Esophagus (tissue), 2 donors: Measurements from ENCODE around the gene KCNN3. TPM values are rescaled to one million over a fixed set of nuclear protein-coding genes. Genes with fewer than 3 reads are reported as not detected.

Source experiments
- H3K27ac ChIP-seq, 2 donors: one replicate each; pipeline ENCODE4 v1.5.1; 2013; ENCODE audit warnings: low read depth in 2 of 2, mild to moderate bottlenecking in 2 of 2, inconsistent platforms in 1 of 2, low read length in 1 of 2, moderate library complexity in 1 of 2
- H3K27me3 ChIP-seq, 2 donors: one replicate each; pipeline ENCODE4 v1.6.1; 2013; ENCODE audit warnings: low read length in 2 of 2, control low read depth in 1 of 2, mild to moderate bottlenecking in 1 of 2; ENCODE audit not compliant: insufficient read depth in 2 of 2, control insufficient read depth in 1 of 2
- H3K36me3 ChIP-seq, 2 donors: one replicate each; pipeline ENCODE4 v1.6.1; 2013; ENCODE audit warnings: low read length in 1 of 2; ENCODE audit not compliant: control insufficient read depth in 2 of 2, insufficient read depth in 2 of 2
- H3K4me1 ChIP-seq, 2 donors: one replicate each; pipeline ENCODE4 v1.6.1; 2013; ENCODE audit warnings: low read length in 1 of 2; ENCODE audit not compliant: control insufficient read depth in 2 of 2, insufficient read depth in 2 of 2
- H3K4me3 ChIP-seq, 2 donors: one replicate each; pipeline ENCODE4 v1.5.1; 2013; ENCODE audit warnings: low read length in 2 of 2, mild to moderate bottlenecking in 2 of 2, low read depth in 1 of 2, moderate library complexity in 1 of 2
- H3K9me3 ChIP-seq, 2 donors: one replicate each; pipeline ENCODE4 v1.6.1; 2013; ENCODE audit warnings: mild to moderate bottlenecking in 2 of 2, low read depth in 1 of 2, low read length in 1 of 2, moderate library complexity in 1 of 2; ENCODE audit not compliant: control insufficient read depth in 2 of 2, insufficient read depth in 1 of 2
- WGBS, 2 donors: extraction: QIAGEN DNeasy Blood & Tissue Kit; methylation state at CpG; one replicate each; pipeline ENCODE4 v1.1.7; 2013; 5-methylcytosine and 5-hydroxymethylcytosine counted together
- polyA plus RNA-seq, 2 donors: library from polyadenylated mRNA; stranded (reverse); fragments of 200-250 nt; gene quantifications; one replicate each; pipeline ENCODE4 v1.2.3, GENCODE V29; 2013
- donor health status: healthy with polysubstance abuse.
- donor health status: Bipolar disorder and iron deficiency.

KCNN3 gene
- polyA plus RNA-seq, 2 donors: 0.12 to 0.14 TPM

DNA sequence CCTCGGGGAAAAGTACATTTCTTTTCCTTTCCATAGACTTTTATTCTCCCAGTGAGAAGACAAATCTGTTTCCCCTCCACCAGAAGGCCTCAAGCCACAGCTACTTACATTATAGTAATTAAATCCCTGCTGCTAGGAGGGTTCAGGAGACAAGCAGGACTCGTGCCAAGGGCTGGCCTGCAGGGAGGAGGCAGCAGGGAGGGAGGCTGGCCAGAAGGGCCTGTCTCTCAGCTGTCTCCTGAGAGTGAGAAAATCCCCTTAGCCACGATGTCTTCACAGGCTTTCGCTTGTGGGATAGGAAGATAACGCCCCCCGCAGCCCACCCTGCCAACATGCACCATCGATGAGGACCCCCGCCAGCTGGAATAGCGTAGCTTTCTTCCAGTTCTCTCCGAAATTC, 14.0 kb downstream of the KCNN3 start:
- Histone ChIP-seq H3K27me3 (no peaks in the 10 kb centered on the region), H3K9me3 (no peaks in the 10 kb centered on the region), H3K27ac (no peak overlapping the region), H3K4me1 (no peaks in the 10 kb centered on the region), H3K36me3 (no peaks in the 10 kb centered on the region), H3K4me3 (no peak overlapping the region)
- WGBS, 2 donors: 69 to 70% methylated on average over 10 of the region's 10 CpGs

DNA sequence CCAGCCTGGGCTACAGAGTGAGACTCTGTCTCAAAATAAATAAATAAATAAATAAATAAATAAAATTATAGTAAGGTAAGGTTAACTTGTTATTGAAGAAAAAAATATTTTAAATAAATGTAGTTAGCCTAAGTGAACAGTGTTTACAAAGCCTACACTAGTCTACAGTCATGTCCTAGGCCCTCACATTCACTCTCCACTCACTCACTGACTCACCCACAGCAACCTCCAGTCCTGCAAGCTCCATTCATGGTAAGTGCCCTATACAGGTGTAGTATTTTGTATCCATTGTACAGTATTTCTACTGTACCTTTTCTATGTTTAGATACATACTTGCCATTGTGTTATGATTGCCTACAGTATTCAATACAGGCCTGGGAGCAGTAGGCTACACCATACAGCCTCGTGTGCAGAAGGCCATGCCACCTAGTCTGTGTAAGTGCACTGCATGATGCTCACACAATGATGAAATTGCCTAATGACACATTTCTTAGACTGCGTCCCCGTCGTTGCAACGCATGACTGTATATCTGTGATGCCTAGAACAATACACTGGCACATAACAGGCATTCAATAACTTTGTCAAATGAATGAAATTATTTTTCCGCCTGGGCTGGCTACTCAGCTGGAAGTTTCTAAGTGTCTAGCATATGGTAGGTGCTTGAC, 14.8 kb downstream of the KCNN3 start:
- Histone ChIP-seq H3K4me1 (no peaks in the 10 kb centered on the region), H3K4me3 (no peak overlapping the region), H3K36me3 (no peaks in the 10 kb centered on the region), H3K9me3 (no peaks in the 10 kb centered on the region), H3K27me3 (no peaks in the 10 kb centered on the region), H3K27ac (no peak overlapping the region)
- 80 to 85% methylated on average over 6 of the region's 6 CpGs for WGBS, 2 donors

DNA sequence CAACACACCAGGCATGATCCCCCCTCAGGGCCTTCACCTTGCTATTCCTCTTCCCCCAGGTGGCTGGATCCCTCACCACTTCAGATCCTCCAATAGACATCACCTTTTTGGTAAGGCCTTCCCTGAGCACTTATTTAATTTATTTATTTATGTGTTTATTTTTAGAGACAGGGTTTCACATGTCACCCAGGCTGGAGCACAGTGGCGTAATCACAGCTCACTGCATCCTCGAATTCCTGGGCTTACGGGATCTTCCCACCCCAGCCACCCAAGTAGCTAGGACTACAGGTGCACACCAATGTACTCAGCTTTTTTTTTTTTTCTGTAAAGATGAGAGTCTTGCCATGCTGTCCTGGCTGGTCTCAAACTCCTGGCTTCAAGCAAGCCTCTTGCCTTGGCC, 17.2 kb downstream of the KCNN3 start:
- Histone ChIP-seq H3K4me3 (no peak overlapping the region), H3K36me3 (no peaks in the 10 kb centered on the region), H3K9me3 (no peaks in the 10 kb centered on the region), H3K4me1 (no peaks in the 10 kb centered on the region), H3K27ac (no peak overlapping the region), H3K27me3 (no peaks in the 10 kb centered on the region)
- WGBS, 2 donors: 88 to 90% methylated on average over 3 of the region's 3 CpGs

DNA sequence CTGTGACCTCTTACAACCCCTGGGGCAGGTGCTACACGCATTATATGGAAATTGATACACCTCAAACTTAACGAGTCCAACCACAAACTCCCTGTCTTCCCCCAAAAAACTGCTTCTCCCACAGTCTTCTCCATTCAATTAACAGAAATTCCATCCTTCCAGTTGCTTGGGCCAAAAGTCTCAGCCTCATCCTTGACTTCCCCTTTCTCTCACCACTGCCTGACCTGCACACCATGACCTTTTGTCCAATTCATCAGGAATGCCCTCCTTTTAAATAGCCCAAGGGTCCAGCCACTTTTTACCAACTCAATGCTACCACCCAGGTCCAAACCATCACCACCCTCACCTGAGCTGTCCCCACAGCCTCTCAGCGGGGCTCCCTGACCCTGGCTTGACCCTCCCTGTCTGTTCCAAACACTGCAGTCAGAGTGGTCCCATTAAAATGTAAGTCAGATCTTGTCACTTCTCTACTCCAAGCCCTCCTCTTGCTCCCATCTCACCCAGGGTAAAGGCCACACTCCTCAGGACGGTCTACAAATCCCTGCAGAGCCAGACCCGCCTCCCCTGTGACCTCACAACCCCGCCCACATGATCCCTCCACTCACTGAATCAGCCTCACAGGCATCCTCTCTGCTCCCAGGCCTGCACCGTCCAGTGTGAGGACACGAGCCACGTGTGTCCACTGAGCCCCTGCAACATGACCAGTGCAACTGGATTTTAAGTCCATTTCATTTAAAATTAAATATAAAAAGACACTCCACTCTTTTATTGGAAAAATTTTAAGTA, 18.5 kb downstream of the KCNN3 start:
- WGBS, 2 donors: 81% methylated on average over 9 of the region's 9 CpGs
- Histone ChIP-seq H3K27ac (no peak overlapping the region), H3K4me3 (no peak overlapping the region), H3K27me3 (no peaks in the 10 kb centered on the region), H3K9me3 (no peaks in the 10 kb centered on the region), H3K36me3 (no peaks in the 10 kb centered on the region), H3K4me1 (no peaks in the 10 kb centered on the region)

DNA sequence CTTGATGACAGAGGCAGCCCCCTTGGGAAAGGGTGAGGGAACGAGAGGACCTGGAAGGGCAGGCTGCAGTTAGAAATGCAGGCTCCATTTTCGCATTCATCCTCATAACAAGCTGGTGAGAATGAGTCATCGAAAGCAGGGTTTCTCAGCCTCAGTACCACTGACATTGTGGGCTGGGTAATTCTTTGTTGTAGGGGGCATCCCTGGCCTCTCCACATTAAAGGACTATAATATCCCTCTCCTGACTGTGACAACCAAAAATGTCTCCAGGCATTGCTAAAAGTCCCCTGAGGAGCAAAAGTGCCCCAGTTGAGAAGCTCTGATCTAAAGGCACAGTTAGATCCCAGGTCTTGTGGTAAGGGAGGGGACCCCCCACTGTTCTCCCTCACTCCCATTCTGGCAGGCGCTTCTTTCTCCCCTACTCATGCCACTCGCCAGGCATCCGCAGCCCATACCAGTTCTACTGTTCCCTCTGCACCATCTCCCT, 20.4 kb downstream of the KCNN3 start:
- 87 to 91% methylated on average over 6 of the region's 6 CpGs for WGBS, 2 donors
- H3K9me3 ChIP-seq: no peaks in the 10 kb centered on the region
- H3K4me3 ChIP-seq: no peak overlapping the region
- H3K36me3 ChIP-seq: no peaks in the 10 kb centered on the region
- no peaks in the 10 kb centered on the region for H3K4me1 ChIP-seq
- no peak overlapping the region for H3K27ac ChIP-seq
- no peaks in the 10 kb centered on the region for H3K27me3 ChIP-seq

DNA sequence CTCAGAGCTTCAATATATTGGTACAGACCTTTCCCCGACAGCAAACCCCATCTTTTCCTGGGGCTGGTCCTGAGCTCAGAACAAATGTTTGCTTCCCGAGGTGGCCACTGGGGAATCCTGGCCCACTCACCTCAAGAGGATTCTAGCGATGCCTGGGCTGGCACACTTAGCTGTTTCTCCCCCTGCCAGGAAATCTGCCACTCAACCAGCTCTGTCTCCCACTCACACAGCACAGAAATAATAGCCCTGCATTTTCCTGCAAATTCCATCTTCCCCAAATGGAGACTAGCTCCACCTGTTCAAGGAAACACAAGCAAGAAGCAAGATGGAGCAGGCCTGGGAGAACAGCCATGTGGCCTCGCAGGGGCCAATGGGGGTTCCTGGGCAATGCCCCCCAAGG, 21.1 kb downstream of the KCNN3 start:
- no peak overlapping the region for H3K27ac ChIP-seq
- WGBS, 2 donors: 78 to 85% methylated on average over 4 of the region's 4 CpGs
- H3K27me3 ChIP-seq: no peaks in the 10 kb centered on the region
- no peaks in the 10 kb centered on the region for H3K9me3 ChIP-seq
- H3K4me3 ChIP-seq: no peak overlapping the region
- H3K4me1 ChIP-seq: no peaks in the 10 kb centered on the region
- H3K36me3 ChIP-seq: no peaks in the 10 kb centered on the region

DNA sequence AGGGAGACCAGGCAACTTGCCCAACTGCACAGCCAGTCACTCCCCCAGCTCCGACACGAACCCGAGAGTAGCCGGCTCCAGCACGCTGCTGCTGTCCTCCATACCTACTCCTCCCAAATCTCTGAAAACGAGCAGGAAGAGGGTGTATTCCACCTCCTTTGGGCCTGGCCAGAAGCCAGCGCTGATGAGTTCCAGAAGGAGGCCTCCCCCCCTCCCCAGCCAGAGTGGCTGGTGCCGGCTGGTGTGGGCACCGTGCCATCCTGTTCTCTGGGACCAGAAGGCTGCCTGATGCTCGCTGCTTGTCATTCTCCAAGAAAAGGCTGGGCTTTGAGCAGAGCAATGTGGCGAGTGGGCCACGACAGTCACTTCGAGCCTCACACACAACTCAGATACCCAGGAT, 22.2 kb downstream of the KCNN3 start:
- no peaks in the 10 kb centered on the region for H3K9me3 ChIP-seq
- no peaks in the 10 kb centered on the region for H3K27me3 ChIP-seq
- 37 to 45% methylated on average over 13 of the region's 13 CpGs for WGBS, 2 donors
- H3K27ac ChIP-seq: no peak overlapping the region
- H3K4me1 ChIP-seq: no peaks in the 10 kb centered on the region
- no peak overlapping the region for H3K4me3 ChIP-seq
- no peaks in the 10 kb centered on the region for H3K36me3 ChIP-seq

DNA sequence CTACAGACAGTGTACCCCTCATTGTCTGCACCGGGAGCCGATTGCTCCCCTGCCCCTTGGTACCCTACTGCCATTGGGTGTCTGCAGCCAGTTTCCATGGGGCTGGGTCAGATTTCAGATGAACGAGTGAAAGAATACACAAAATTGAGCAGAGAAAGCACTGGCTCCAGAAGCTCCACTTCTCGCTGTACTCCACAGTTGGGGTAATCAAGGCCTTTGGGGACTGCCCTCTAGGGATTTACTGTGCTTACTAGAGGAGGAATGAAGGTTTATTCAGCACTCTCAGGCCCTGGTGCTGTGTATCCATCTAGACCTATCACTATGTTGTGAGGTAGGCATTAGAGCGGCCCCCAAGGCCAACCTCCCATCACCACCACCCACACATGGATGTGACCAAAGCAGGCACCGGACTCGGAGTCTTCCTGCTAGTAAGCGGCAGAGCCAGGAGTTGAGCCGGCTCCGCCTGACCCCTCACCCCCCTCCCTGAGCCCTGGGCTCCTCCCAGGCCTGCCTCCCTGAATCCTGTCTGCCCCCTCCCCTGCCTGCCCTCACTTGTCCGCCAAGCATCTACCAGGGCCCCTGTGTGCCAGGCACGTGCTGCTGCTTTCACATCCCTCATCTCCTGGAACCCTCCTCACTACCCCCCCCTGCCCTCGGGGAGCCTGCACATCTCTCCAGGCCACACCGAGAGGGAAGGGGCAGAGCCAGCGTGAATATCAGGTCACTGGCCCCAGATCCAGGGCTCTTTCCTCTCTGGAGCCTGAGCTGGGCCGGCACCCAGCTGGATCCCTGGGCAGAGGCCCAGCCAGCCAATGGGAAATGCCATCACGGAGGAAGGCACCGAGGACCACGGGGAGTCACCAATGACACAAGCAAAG, 23.3 kb downstream of the KCNN3 start:
- H3K27me3 ChIP-seq: no peaks in the 10 kb centered on the region
- H3K9me3 ChIP-seq: no peaks in the 10 kb centered on the region
- H3K4me1 ChIP-seq: no peaks in the 10 kb centered on the region
- H3K27ac ChIP-seq: no peak overlapping the region
- WGBS, 2 donors: 74 to 78% methylated on average over 19 of the region's 19 CpGs
- H3K36me3 ChIP-seq: no peaks in the 10 kb centered on the region
- no peak overlapping the region for H3K4me3 ChIP-seq

DNA sequence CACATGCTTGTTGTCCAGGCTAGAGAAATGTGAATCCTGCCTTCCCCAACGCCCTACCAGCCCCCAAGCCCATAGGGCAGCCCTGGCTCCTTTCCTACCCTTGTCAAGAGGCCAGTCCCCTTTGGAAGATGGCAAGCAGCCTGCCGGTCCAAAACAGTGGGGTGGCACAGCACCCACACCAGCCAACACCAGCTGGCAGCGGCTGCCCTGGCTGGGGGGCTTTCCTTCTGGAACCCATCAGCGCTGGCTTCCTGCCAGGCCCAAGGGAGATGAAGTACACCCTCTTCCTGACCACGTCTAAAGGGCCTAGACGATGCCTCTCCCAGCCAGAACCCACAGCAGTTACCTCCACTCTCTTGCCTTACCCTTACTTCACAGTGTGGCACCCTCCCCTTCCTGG, 24.2 kb downstream of the KCNN3 start:
- H3K27ac ChIP-seq: no peak overlapping the region
- H3K36me3 ChIP-seq: no peaks in the 10 kb centered on the region
- H3K4me1 ChIP-seq: no peaks in the 10 kb centered on the region
- no peaks in the 10 kb centered on the region for H3K9me3 ChIP-seq
- H3K27me3 ChIP-seq: no peaks in the 10 kb centered on the region
- H3K4me3 ChIP-seq: no peak overlapping the region
- 51 to 54% methylated on average over 6 of the region's 6 CpGs for WGBS, 2 donors
